Upper lobe of left lung (tissue), 6 donors: Measurements from ENCODE around the gene INPP5J. TPM values are rescaled to one million over a fixed set of nuclear protein-coding genes. Genes with fewer than 3 reads are reported as not detected.
A peak's percentile ranks its signal among the peaks of the same experiment; 100 is the strongest.

Experiments
- ATAC-seq, 2 donors: fragments of 200-7000 bp; cut with Tn5 transposase; one replicate each; pipeline ENCODE4 v1.9.1; 2022; ENCODE audit warnings: mild to moderate bottlenecking in 2 of 2, moderate library complexity in 2 of 2; ENCODE audit not compliant: low FRiP score in 2 of 2
- DNase-seq, 2 donors: peaks; one replicate each; pipeline ENCODE4 v3.0.0-alpha.2; 2019 to 2020
- H3K27ac ChIP-seq, 4 donors: fragments of 200-600 bp; sonication (generic); one replicate each; pipeline ENCODE4 v1.5.1; 2016 to 2019
- H3K27me3 ChIP-seq, 4 donors: fragments of 200-600 bp; sonication (generic); one replicate each; pipeline ENCODE4 v1.5.1; 2017 to 2019
- H3K36me3 ChIP-seq, 4 donors: fragments of 200-600 bp; sonication (generic); one replicate each; pipeline ENCODE4 v1.5.1; 2016 to 2019
- H3K4me1 ChIP-seq, 4 donors: fragments of 200-600 bp; sonication (generic); one replicate each; pipeline ENCODE4 v1.5.1; 2018 to 2019
- H3K4me3 ChIP-seq, 4 donors: fragments of 200-600 bp; sonication (generic); one replicate each; pipeline ENCODE4 v1.5.1; 2017 to 2019; ENCODE audit warnings: mild to moderate bottlenecking in 2 of 4, moderate library complexity in 1 of 4
- H3K9me3 ChIP-seq, 4 donors: fragments of 200-600 bp; sonication (generic); one replicate each; pipeline ENCODE4 v1.5.1; 2018 to 2019
- EP300 ChIP-seq, 4 donors: sonication (generic); formaldehyde crosslinking; IDR thresholded peaks; one replicate each; pipeline ENCODE4 v1.5.1; 2017; ENCODE audit warnings: antibody characterized with exemption in 4 of 4, control low read depth in 2 of 4
- POLR2A ChIP-seq, 4 donors: fragments of 450-650 bp; IDR thresholded peaks; one replicate each; pipeline ENCODE4 v1.5.1; 2016 to 2017; ENCODE audit warnings: antibody characterized with exemption in 4 of 4, mild to moderate bottlenecking in 2 of 4
- POLR2AphosphoS5 ChIP-seq, 2 donors: sonication (generic); formaldehyde crosslinking; IDR thresholded peaks; one replicate each; pipeline ENCODE4 v1.5.1; 2017; ENCODE audit warnings: antibody characterized with exemption in 2 of 2
- WGBS, 2 donors: methylation state at CpG; one replicate each; pipeline ENCODE4 v1.1.5; 2017 to 2018; 5-methylcytosine and 5-hydroxymethylcytosine counted together
- total RNA-seq, 6 donors: library from RNA; depleted of rRNA in 4 of 6; stranded (reverse); fragments of >200 nt in 4 of 6; gene quantifications; one replicate each; pipeline versions ENCODE4 v1.1.0 to v1.2.1, GENCODE V29; 2016 to 2021
- TF ChIP-seq, protein P1 (sequence below), 6 experiments: fragments of 450-650 bp in 4 of 6; fragments of 200-600 bp in 2 of 6; sonication (generic) in 2 of 6; IDR thresholded peaks; one replicate each; pipeline ENCODE4 v1.5.1; 2016 to 2019; ENCODE audit warnings: antibody characterized with exemption in 6 of 6
- donor health status: DM: no; HTN: no; CAD: no; lungs with moderate emphysema.
- donor health status: DM: no; HTN: yes; CAD: no; lungs with severe emphysema.

The INPP5J gene
- total RNA-seq, 6 donors from 2014 or later, result 3.0 to 28.3 (median 6.2) TPM

DNA sequence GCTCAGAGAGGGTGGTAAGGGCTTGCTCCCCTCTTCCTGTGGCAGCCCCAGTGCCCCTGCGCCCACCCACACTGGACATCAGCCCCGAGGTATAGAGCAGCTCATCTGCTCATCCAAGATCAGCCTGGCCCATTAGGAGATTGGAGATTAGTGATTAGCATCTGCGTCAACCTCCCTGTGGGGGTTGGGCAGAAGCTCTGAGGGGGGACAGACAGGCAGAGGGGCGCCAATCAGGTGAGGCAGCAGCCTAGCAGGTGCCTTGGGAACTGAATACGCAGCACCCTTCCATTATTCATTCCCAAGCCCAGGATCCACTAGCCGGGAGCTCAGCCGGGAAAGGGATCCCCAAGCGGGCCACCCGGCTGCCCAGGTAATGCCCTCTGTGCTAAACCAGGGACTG, 30.6 kb upstream of the INPP5J start:
- ATAC-seq, result no peak
- peaks cover 0 to 5% (median 3%) of the 10 kb centered on the region in 4 donors for H3K4me1 ChIP-seq
- TF ChIP-seq POLR2A (IDR thresholded peaks at IDR 0.05), result no peak
- TF ChIP-seq, protein P1, sequence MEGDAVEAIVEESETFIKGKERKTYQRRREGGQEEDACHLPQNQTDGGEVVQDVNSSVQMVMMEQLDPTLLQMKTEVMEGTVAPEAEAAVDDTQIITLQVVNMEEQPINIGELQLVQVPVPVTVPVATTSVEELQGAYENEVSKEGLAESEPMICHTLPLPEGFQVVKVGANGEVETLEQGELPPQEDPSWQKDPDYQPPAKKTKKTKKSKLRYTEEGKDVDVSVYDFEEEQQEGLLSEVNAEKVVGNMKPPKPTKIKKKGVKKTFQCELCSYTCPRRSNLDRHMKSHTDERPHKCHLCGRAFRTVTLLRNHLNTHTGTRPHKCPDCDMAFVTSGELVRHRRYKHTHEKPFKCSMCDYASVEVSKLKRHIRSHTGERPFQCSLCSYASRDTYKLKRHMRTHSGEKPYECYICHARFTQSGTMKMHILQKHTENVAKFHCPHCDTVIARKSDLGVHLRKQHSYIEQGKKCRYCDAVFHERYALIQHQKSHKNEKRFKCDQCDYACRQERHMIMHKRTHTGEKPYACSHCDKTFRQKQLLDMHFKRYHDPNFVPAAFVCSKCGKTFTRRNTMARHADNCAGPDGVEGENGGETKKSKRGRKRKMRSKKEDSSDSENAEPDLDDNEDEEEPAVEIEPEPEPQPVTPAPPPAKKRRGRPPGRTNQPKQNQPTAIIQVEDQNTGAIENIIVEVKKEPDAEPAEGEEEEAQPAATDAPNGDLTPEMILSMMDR (IDR thresholded peaks at IDR 0.05), result no peak
- H3K36me3 ChIP-seq, result peaks cover 2 to 98% (median 65%) of the 10 kb centered on the region in 4 donors
- WGBS, 2 donors, result 96 to 100% methylated on average over 4 to 6 of the region's 9 CpGs
- H3K4me3 ChIP-seq, result no peak overlapping the region
- H3K9me3 ChIP-seq, result no peaks in the 10 kb centered on the region
- no peaks in the 10 kb centered on the region for H3K27me3 ChIP-seq
- H3K27ac ChIP-seq, result peak overlapping the region in 2 of 4 donors; percentile 34 to 50
- no peak for DNase-seq

DNA sequence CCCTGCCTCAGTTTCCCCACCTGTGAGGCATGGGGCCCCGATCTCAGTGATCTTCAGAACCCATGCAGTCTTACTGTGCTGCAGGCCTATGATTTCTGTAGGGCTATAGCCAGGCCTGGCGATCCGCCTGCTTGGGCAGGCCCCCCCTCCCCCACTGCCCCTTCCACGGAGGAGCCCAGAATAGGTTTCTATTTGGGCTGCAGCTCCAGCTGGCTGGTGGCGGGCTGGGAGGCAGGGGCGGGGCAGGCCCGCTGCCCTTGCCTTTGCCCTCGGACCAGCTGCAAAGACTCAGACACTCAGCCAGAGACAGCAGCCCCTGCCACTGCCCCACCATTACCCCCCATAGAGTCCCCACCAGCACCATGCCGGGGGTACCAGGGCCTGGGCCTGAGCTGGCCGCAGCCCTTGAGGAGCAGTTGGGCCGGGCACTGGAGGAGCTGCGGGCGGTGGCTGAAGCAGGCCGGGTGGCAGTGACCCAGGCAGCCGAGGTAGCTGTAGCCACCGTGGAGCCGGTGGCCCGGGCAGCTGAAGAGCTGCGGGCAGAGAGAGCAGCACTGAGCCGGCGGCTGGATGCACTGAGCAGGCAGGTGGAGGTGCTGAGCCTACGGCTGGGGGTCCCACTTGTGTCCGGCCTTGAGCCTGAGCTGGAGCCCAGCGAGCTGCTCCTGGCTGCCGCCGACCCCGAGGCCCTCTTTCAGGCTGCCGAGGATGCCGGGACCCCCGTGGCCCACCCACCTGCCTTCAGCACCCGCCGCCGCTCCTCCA, 29.5 kb upstream of the INPP5J start:
- Histone ChIP-seq H3K9me3 (no peaks in the 10 kb centered on the region), H3K36me3 (peaks cover 2 to 98% (median 65%) of the 10 kb centered on the region in 4 donors), H3K4me3 (no peak overlapping the region), H3K27me3 (no peaks in the 10 kb centered on the region), H3K27ac (peak overlapping the region in 2 of 4 donors; percentile 27 to 50), H3K4me1 (peaks cover 0 to 5% (median 3%) of the 10 kb centered on the region in 4 donors)
- WGBS, 2 donors, result 93 to 96% methylated on average over 13 to 29 of the region's 33 CpGs
- TF ChIP-seq POLR2A (IDR thresholded peaks at IDR 0.05) (no peak), EP300 (IDR thresholded peaks at IDR 0.05) (no peak), POLR2AphosphoS5 (IDR thresholded peaks at IDR 0.05) (no peak)
- TF ChIP-seq, protein P1 (IDR thresholded peaks at IDR 0.05), result no peak
- ATAC-seq (no peak), DNase-seq (peak in 1 of 2 donors; percentile 81)

DNA sequence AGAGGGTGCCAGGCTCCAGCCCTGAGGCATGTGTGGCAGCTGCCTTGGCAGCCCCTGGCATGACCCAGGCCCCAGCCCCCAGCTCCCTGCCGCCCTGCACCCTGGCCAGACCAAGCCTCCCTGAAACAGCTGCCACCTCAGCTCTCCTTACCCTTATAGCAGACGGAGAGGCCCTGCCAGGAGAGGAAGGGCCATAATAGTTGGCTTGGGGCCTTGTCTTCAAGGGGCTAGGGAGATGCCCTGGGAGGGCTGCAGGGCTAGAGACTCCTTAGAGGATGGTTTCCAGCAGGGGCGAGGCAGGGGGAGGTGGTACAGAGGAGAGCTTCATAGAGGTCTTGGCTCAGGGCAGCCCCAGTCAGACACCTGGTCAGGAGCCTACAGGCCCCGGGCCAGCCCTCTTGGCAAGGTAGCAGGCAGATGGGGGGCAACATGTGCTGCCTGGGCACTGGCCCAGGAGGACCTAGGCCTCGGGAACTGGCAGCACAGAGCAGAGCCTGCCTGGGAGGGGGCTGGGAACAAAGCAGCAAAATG, 28.7 kb upstream of the INPP5J start:
- no peak for ATAC-seq
- H3K27me3 ChIP-seq, result no peaks in the 10 kb centered on the region
- H3K27ac ChIP-seq, result peak overlapping the region in 2 of 4 donors; percentile 49 to 61
- 71 to 76% methylated on average over 2 to 5 of the region's 5 CpGs for WGBS, 2 donors
- TF ChIP-seq, protein P1 (IDR thresholded peaks at IDR 0.05), result no peak
- no peak for TF ChIP-seq POLR2A (IDR thresholded peaks at IDR 0.05)
- no peak for TF ChIP-seq EP300 (IDR thresholded peaks at IDR 0.05)
- TF ChIP-seq POLR2AphosphoS5 (IDR thresholded peaks at IDR 0.05), result no peak
- H3K9me3 ChIP-seq, result no peaks in the 10 kb centered on the region
- no peak overlapping the region for H3K4me3 ChIP-seq
- peaks cover 2 to 98% (median 64%) of the 10 kb centered on the region in 4 donors for H3K36me3 ChIP-seq
- peaks cover 0 to 5% (median 3%) of the 10 kb centered on the region in 4 donors for H3K4me1 ChIP-seq
- DNase-seq, result no peak

DNA sequence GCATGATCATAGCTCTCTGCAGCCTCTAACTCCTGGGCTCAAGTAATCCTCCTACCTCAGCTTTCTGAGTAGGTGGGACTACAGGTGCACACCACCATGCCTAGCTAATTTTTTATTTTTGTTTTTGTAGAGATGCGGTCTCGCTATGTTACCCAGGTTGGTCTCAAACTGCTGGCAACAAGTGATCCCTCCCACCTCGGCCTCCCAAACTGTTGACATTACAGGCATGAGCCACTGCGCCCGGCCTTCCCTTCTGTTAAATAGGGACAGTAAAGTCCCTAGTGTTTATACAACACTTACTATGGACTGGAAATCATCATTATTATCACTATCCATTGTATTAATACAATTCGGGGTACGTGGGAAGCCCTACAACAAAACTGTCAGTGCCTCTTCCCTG, 28.0 kb upstream of the INPP5J start:
- Histone ChIP-seq H3K4me1 (peaks cover 0 to 5% (median 2%) of the 10 kb centered on the region in 4 donors), H3K27me3 (no peaks in the 10 kb centered on the region), H3K4me3 (no peak overlapping the region), H3K27ac (no peak overlapping the region), H3K9me3 (no peaks in the 10 kb centered on the region), H3K36me3 (peaks cover 5 to 98% (median 66%) of the 10 kb centered on the region in 4 donors)
- TF ChIP-seq POLR2AphosphoS5 (IDR thresholded peaks at IDR 0.05) (no peak), POLR2A (IDR thresholded peaks at IDR 0.05) (no peak), EP300 (IDR thresholded peaks at IDR 0.05) (no peak)
- TF ChIP-seq, protein P1 (IDR thresholded peaks at IDR 0.05), result no peak
- DNase-seq, result no peak
- ATAC-seq, result no peak
- WGBS, 2 donors, result 97% methylated on average over 7 of the region's 7 CpGs
